Measurements from ENCODE around the gene ESRRA.

Gene ESRRA

GRCh38 chr11:64268893-64269539 is 36.3 kb upstream of the ESRRA start:
- no peak for DNase-seq (ENCODE audit: low read depth, low spot score)
- peak overlapping the region; percentile 89 for H3K4me3 ChIP-seq (ENCODE audit: low read length)

DNA sequence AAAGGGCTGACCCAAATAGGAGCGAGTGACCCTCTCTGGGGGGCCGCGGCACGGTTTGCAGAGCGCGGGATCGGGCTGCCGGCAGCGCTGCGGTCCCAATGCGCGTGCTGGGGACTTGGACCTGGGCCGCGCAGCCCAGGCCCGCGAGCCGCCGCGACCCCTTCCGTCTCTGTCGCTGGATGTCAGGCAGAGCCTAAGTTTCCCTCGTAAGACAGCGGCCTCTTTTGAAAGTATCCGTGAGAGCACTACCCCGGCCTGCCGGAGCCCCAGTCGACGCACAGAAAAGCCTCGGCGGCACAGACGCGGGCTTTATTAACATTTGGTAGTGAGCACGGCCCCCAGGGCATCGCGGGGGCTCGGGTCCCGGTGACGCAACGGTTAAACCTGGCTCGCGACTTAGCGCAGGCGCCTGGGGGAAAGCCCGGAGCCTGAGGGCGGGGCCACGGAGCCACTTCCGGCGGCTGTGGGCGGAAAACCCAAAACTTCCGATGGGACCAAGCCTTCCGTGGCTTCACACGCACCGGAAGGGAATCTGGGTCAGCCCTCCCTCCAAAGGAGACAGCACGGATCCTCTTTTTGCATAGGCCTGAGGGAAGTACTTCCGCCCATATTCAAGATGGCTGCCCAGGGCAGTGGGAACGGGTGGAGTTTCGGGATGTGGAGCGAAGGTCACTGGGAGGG is 35.6 kb upstream of the ESRRA start:
- peak overlapping the region; percentile 89 for H3K4me3 ChIP-seq (ENCODE audit: low read length)
- DNase-seq (ENCODE audit: low read depth, low spot score): peak; percentile 100

DNA sequence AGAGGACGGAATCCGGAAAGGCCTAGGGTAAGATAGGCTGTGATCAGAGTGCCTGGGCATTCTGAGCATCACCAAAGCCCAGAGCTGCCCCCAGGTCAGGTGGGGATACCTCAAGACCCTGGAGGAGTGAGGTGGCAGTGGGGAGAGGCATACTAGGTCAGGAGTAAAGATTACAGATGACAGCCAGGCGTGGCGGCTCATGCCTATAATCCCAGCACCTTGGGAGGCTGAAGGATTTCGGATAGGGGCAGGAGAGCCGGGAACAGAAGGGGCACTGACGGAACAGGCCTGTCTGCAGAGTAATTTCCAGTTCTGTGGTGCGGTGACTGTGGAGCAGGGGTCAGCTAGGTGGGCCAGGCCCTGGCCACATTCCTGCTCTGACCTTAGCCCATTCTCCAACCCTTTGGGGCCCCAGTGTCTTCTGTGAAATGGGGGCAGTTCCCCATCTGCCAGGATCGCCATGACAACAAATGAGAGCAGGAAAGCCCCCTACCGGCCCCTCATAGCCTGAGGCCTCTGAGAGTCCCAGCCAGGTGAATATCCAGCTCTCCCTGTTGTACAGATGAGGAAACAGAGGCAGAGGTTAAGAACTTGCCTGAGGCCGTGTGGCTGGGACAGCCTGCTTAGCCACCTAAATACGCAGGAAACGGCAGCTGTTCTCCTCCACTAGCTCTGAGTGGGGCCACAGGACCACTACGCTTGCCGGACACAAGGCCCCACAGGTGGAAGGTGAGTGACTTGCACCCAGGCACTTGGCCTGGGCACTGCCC is 30.1 kb upstream of the ESRRA start:
- DNase-seq (ENCODE audit: low read depth, low spot score): no peak
- no peak overlapping the region for H3K4me3 ChIP-seq (ENCODE audit: low read length)

GRCh38 chr11:64275841-64276240 is 29.5 kb upstream of the ESRRA start:
- no peak overlapping the region for H3K4me3 ChIP-seq (ENCODE audit: low read length)
- DNase-seq (ENCODE audit: low read depth, low spot score): no peak

- no peak for DNase-seq (ENCODE audit: low read depth, low spot score)
- no peak overlapping the region for H3K4me3 ChIP-seq (ENCODE audit: low read length)
Observed at GRCh38 chr11:64276653-64277431, 28.5 kb upstream of the ESRRA start.

DNA sequence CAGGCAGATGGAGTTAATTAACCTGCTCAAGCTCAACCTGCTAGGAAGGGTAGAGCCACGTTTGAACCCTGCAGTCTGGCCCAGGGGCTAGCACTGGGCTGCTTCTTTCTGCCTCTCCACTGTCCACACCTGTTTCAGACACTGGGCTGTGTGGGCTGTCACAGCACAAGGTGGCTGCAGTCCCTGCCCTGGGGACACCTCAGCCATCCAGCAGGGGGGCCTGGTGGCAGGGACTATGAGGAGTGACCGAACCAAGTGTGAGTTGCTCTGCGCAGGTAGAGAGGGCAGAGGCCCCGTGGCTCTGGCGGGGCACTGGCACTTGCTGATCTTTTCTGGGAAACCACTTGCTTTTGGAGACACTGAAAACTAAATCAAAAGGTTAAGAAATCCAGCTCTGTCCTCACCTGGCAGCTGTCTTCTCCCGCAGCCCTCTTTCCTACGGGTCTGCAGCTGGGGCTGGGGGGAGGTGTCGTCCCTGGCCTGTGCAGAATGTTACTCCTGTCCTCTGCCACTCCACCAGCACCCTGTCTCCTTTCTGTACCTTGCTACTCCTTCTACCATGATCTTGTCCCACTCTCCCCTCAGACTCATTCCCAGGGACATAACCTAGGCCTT is 26.6 kb upstream of the ESRRA start:
- H3K4me3 ChIP-seq (ENCODE audit: low read length): no peak overlapping the region
- DNase-seq (ENCODE audit: low read depth, low spot score): no peak

DNA sequence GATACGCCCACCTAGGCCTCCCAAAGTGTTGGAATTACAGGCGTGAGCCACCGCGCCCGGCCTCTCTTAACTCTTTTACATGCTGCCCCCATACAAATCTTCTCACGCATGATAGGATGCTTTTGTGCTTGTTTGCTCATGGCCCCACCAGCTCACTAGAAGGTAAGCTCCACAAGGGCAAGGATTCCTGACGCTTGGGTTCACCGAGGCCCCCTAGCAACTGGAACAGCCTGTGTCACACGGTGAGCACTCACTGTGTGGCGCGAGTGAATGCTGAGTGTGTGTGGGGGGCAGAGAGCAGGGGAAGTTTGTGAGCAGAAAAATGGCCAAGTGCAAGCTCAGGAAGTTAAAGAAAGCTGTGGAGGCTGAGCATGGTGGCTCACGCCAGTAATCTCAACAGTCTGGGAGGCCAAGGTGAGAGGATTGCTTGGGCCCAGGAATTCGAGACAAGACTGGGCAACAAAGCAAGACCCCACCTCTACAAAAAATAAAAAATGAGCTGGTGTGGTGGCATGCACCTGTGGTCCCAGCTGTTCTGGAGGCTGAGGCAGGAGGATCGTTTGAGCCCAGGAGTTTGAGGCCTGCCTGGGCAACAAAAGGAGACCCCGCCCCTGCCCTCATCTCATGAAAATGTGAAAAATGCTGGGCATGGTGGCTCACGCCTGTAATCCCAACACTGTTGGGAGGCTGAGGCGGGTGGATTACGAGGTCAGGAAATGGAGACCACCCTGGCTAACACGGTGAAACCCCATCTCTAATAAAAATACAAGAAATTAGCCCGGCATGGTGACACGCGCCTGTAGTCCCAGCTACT is 23.2 kb upstream of the ESRRA start:
- no peak overlapping the region for H3K4me3 ChIP-seq (ENCODE audit: low read length)
- DNase-seq (ENCODE audit: low read depth, low spot score): no peak

DNA sequence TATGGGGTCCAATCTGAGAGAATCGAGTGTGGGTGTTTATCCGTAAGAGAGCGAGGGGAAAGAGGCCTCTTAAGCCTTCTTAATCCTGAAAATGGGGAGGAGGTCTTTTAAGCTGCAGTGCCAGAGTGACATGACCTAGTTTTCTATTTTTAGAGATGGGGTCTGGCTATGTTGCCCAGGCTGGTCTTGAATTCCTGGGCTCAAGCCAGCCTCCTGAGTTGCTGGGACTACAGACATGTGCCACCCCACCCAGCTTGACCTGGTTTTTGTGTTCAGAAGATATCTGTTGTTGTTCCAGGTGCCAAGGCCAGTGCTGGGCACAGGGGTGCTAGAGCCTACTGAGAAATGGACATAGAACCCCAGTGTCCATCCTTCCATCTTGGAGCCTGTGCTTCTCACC is 22.2 kb upstream of the ESRRA start:
- no peak overlapping the region for H3K4me3 ChIP-seq (ENCODE audit: low read length)
- DNase-seq (ENCODE audit: low read depth, low spot score): no peak

GRCh38 chr11:64284048-64284961 is 21.0 kb upstream of the ESRRA start, which contains the start of gene BAD:
BAD (minus strand) TSS chr11:64284665; CDS start chr11:64284368, 297 bp downstream.
- peak; percentile 88 for DNase-seq (ENCODE audit: low read depth, low spot score)
- peak within 1 kb of the TSS; percentile 80 for H3K4me3 ChIP-seq (ENCODE audit: low read length)

DNA sequence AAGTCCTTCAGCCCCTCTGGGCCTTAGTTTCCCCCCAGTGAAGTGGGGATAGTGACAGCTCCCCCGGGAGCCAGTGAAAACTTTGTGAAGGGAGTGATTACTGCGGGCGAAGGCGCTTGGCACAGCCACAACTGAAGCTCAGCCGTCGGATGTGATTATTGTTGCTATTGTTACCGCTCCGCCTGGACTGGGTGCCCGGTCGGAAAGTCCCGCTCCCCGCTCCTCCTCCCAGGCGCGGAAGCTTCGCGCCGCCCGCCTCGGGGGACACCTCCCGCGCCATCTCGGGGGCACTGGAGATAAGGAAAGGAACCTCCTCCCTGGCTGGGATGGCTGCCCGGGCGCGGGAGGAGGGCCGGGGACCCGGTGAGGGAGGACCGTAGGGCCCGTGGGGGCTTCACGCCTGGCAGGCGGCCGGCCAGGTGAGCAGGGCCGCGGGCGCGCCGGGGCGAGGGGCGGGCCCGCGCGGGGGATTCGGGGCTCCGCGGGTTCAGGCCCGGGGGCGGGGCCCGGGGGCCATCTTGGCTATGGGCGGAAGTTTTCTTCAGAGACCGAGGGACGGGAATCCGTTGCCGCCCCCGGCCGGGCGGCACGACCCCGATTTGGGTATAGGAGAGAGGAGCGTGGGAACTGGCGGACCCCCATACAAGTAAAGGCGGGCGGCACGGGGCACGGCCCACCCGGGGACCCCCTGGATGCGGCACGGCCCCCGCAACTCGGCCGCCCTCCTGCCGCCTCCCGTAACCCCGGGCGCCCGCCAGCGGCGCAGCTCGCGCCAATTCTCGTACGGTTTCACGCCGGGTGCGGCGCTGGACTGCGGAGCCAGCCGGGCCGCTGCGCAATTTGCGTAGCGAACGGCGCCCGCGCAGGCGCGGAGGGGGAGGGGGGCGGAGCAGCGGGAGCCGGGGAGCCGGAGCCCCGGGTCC is 20.1 kb upstream of the ESRRA start, which contains the start of gene GPR137:
TSS of gene GPR137 (plus strand) at position 887 of the 923 bp plus-strand sequence. CDS start 677 bp downstream, outside the sequence.
- peak; percentile 71 for DNase-seq (ENCODE audit: low read depth, low spot score)
- peak within 1 kb of the TSS; percentile 80 for H3K4me3 ChIP-seq (ENCODE audit: low read length)

DNA sequence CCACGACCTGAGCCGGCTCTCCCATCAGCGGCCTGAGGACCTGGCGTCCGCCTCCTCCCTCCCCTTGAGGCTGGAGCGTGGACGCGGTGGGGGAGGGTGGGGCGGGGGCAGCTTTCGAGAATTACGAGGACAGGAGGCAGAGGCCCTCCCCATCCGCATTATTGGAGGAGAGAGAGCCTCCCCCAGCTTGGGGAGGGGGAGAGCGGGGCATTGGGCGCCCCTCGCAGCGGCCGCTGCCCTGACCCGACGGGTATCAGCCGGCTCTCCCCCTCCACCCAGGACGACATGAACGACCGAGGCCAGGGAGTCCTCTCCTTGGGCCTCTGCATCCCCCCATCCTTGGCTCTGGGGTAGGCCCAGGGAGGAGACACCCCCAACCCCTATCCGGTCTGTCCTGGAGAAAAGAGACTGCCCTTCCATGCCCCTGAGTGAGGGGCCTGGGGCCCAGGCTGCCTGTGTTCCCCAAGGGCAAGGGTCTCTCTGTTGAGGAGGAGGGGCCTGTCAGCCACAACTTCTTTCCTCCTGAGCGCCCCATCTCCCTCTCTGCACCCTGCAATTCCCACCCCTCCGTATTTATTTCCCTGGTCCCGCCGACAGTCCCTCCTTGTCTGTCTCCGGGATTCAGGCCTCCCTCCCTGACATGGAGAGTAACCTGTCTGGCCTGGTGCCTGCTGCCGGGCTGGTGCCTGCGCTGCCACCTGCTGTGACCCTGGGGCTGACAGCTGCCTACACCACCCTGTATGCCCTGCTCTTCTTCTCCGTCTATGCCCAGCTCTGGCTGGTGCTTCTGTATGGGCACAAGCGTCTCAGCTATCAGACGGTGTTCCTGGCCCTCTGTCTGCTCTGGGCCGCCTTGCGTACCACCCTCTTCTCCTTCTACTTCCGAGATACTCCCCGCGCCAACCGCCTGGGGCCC is 19.2 kb upstream of the ESRRA start:
- H3K4me3 ChIP-seq (ENCODE audit: low read length): peak overlapping the region; percentile 80
- no peak for DNase-seq (ENCODE audit: low read depth, low spot score)

DNA sequence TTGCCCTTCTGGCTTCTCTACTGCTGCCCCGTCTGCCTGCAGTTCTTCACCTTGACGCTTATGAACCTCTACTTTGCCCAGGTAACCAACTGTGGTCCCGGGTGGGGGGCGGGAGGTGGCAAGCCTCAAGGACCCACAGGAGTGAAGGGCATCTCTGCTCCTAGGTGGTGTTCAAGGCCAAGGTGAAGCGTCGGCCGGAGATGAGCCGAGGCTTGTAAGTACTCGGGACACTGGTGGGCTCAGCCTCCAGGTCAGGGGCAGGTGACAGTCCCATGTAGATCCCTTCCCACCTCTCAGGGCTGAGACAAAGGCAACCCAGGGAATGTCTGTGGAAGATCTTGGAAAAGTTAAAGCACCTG is 18.5 kb upstream of the ESRRA start:
- H3K4me3 ChIP-seq (ENCODE audit: low read length): no peak overlapping the region
- no peak for DNase-seq (ENCODE audit: low read depth, low spot score)

DNA sequence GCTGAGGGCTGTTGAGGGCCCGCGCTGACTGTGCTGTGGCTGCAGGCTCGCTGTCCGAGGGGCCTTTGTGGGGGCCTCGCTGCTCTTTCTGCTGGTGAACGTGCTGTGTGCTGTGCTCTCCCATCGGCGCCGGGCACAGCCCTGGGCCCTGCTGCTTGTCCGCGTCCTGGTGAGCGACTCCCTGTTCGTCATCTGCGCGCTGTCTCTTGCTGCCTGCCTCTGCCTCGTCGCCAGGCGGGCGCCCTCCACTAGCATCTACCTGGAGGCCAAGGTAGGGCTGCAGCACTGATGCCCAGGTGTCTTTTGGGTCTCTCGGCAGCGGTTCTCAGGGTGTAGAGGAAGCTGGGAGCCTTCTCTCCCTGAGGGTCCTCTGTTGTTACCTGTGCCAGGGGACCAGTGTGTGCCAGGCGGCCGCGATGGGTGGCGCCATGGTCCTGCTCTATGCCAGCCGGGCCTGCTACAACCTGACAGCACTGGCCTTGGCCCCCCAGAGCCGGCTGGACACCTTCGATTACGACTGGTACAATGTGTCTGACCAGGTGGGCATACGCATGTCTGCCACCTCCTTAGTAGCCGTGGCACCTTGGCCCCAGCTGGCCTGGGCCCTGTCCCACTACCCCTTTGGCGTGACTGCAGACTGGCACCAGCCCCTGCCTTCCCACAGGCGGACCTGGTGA is 17.5 kb upstream of the ESRRA start:
- DNase-seq (ENCODE audit: low read depth, low spot score): no peak
- H3K4me3 ChIP-seq (ENCODE audit: low read length): no peak overlapping the region

- H3K4me3 ChIP-seq (ENCODE audit: low read length): no peak overlapping the region
- DNase-seq (ENCODE audit: low read depth, low spot score): no peak
Observed at GRCh38 chr11:64288353-64288750, 17.0 kb upstream of the ESRRA start.

All from Jurkat, Clone E6-1 (cell line).